HepG2 (cell line): ENCODE results near the gene GZMH. TPM values are rescaled to one million over a fixed set of nuclear protein-coding genes. Genes with fewer than 3 reads are reported as not detected.

ENCODE experiments used
- ATAC-seq: fragments of 200-7000 bp; cut with Tn5 transposase; 3 replicates; pipeline ENCODE4 v1.9.1; 2020; ENCODE audit warnings: mild to moderate bottlenecking, moderate library complexity
- BruUV-seq: library from RNA; stranded (reverse); fragments of 400-500 nt; replicated peaks from 2 replicates; lab custom pipeline; 2021; lab: Mats Ljungman, UMichigan
- CTCF ChIA-PET: fragments of 300-600 bp; formaldehyde crosslinking; extraction: SDS; loops from one replicate; lab custom pipeline; 2021; ENCODE audit warnings: low total read pairs, inconsistent platforms, low intra/inter-chr PET ratio; lab: Yijun Ruan, JAX
- POLR2A ChIA-PET: fragments of 350-600 bp; sonication (Branson Sonifier 250); formaldehyde crosslinking; loops from one replicate; lab custom pipeline; 2020; ENCODE audit warnings: antibody characterized with exemption, inconsistent platforms; lab: Yijun Ruan, JAX
- DNase-seq: peaks from one replicate; pipeline ENCODE4 v3.0.0-alpha.2; 2015; ENCODE audit warnings: low spot score
- FAIRE-seq: peaks from 3 replicates; lab custom pipeline; 2011; peaks lifted over from hg19 to GRCh38; lab: Jason Lieb, UNC
- H2AFZ ChIP-seq: one replicate; pipeline ENCODE4 v1.6.1; 2011; ENCODE audit warnings: low read length, inconsistent platforms
- H3K27ac ChIP-seq: fragments of 300-600 bp; 3 replicates; pipeline ENCODE4 v1.8.0; 2011; ENCODE audit warnings: mixed run types, mild to moderate bottlenecking, mixed read lengths, low read length, inconsistent platforms; ENCODE audit not compliant: insufficient read depth; ENCODE audit errors: extremely low read length
- H3K27me3 ChIP-seq, 2 experiments: fragments of 200-600 bp in 1 of 2; 2 replicates in 1 of 2; 3 replicates in 1 of 2; pipeline versions ENCODE4 v1.6.0 to v1.8.0; 2011; ENCODE audit warnings: low read length in 2 of 2, mild to moderate bottlenecking in 2 of 2, moderate library complexity in 2 of 2, inconsistent platforms in 1 of 2; ENCODE audit not compliant: insufficient read depth in 2 of 2, control insufficient read depth in 1 of 2
- H3K36me3 ChIP-seq, 2 experiments: fragments of 200-600 bp in 1 of 2; replicated peaks in 1 of 2; 2 replicates in 1 of 2; 3 replicates in 1 of 2; pipeline versions ENCODE4 v1.5.1 to v1.8.0; 2011; ENCODE audit warnings: low read length in 2 of 2, inconsistent platforms in 1 of 2; ENCODE audit not compliant: insufficient read depth in 2 of 2, control insufficient read depth in 1 of 2
- H3K4me1 ChIP-seq: 2 replicates; pipeline ENCODE4 v1.5.1; 2012; ENCODE audit warnings: low read length, inconsistent platforms; ENCODE audit not compliant: insufficient read depth
- H3K4me2 ChIP-seq: 2 replicates; pipeline ENCODE4 v1.6.0; 2011; ENCODE audit warnings: low read depth, low read length, inconsistent platforms
- H3K4me3 ChIP-seq, 3 experiments: fragments of 200-600 bp in 1 of 3; sonication (generic), shearing (Covaris generic) in 1 of 3; replicated peaks in 1 of 3; 2 replicates each; pipeline ENCODE4 v1.5.1; 2011 to 2016; ENCODE audit warnings: low read length in 3 of 3, inconsistent platforms in 2 of 3, low read depth in 2 of 3, mild to moderate bottlenecking in 2 of 3, control low read depth in 1 of 3, mixed read lengths in 1 of 3; ENCODE audit not compliant: insufficient read depth in 1 of 3
- H3K79me2 ChIP-seq: one replicate; pipeline ENCODE4 v1.6.1; 2011; ENCODE audit warnings: low read length, inconsistent platforms; ENCODE audit not compliant: insufficient read depth
- H3K9ac ChIP-seq: 2 replicates; pipeline ENCODE4 v1.6.0; 2011; ENCODE audit warnings: mild to moderate bottlenecking, low read depth, low read length, inconsistent platforms; ENCODE audit not compliant: insufficient read depth
- H3K9me3 ChIP-seq: 2 replicates; pipeline ENCODE4 v1.5.1; 2012; ENCODE audit warnings: mild to moderate bottlenecking, low read length
- H4K20me1 ChIP-seq: 2 replicates; pipeline ENCODE4 v1.6.0; 2011; ENCODE audit warnings: inconsistent platforms, mild to moderate bottlenecking, low read length, moderate library complexity; ENCODE audit not compliant: insufficient read depth
- DNMT1 ChIP-seq: sonication (generic); formaldehyde crosslinking; IDR thresholded peaks from 2 replicates; pipeline ENCODE4 v1.5.1; 2020; ENCODE audit warnings: mild to moderate bottlenecking, missing genetic modification reagents
- HNRNPH1 ChIP-seq: fragments of 200-400 bp; formaldehyde crosslinking; optimal IDR thresholded peaks from 2 replicates; pipeline ENCODE3; 2017; ENCODE audit warnings: mild to moderate bottlenecking, low read depth, low read length
- SMAD9 ChIP-seq: sonication (generic); formaldehyde crosslinking; IDR thresholded peaks from 2 replicates; pipeline ENCODE4 v1.5.1; 2020; ENCODE audit warnings: mild to moderate bottlenecking, missing genetic modification reagents
- SMARCC2 ChIP-seq: fragments of 450-650 bp; IDR thresholded peaks from 2 replicates; pipeline ENCODE4 v1.6.1; 2017; ENCODE audit warnings: antibody characterized with exemption, mild to moderate bottlenecking
- ZNF225 ChIP-seq: sonication (generic); formaldehyde crosslinking; IDR thresholded peaks from 2 replicates; pipeline ENCODE4 v1.4.0; 2020; ENCODE audit warnings: mild to moderate bottlenecking, missing genetic modification reagents
- ZNF782 ChIP-seq: sonication (generic); formaldehyde crosslinking; IDR thresholded peaks from 2 replicates; pipeline ENCODE4 v1.4.0; 2020; ENCODE audit warnings: missing genetic modification reagents, mild to moderate bottlenecking, borderline replicate concordance
- WGBS: methylation state at CpG from one replicate; pipeline ENCODE4 v1.1.6; 2017; ENCODE audit warnings: low lambda C conversion rate; 5-methylcytosine and 5-hydroxymethylcytosine counted together
- in situ Hi-C: cut with HindIII; loops from 2 replicates; pipeline ENCODE4 v1.10.0; 2017; ENCODE audit warnings: low pct_unique_long_range_greater_than_20kb; ENCODE audit not compliant: extremely low pct_ligation_motif_present
- intact Hi-C: fragments of 100-400 bp; cut with micrococcal nuclease; formaldehyde crosslinking; loops from one replicate; pipeline ENCODE4 v1.10.0; 2022; ENCODE audit not compliant: unreplicated experiment
- polyA plus RNA-seq, 8 experiments: library from polyadenylated mRNA; depleted of rRNA in 3 of 8; stranded (reverse) in 7 of 8; unstranded in 1 of 8; fragments of >200 nt; fragmentation: Illumina TruSeq in 4 of 8; extraction: Trizol in 4 of 8; gene quantifications; 2 replicates each; pipeline versions ENCODE4 v1.2.1 to v1.2.3, GENCODE V29; 2011 to 2016; ENCODE audit warnings: low read depth in 4 of 8, missing spikeins in 1 of 8, mixed read lengths in 1 of 8; ENCODE audit not compliant: insufficient read depth in 1 of 8
- total RNA-seq, 5 experiments: library from RNA; depleted of rRNA; stranded (reverse); fragments of >200 nt; fragmentation: Illumina TruSeq; extraction: Trizol; gene quantifications; 2 replicates each; pipeline ENCODE4 v1.2.3, GENCODE V29; 2016; ENCODE audit warnings: low read depth in 1 of 5
- TF ChIP-seq, protein P1 (sequence below): sonication (generic); formaldehyde crosslinking; conservative IDR thresholded peaks from 2 replicates; pipeline ENCODE4 v1.8.0; 2022; ENCODE audit warnings: low read depth, missing genetic modification reagents
- TF ChIP-seq, protein P2 (sequence below): IDR thresholded peaks from 2 replicates; pipeline ENCODE4 v1.6.1; 2016
- TF ChIP-seq, protein P3 (sequence below): sonication (generic); formaldehyde crosslinking; IDR thresholded peaks from 2 replicates; pipeline ENCODE4 v1.5.0; 2020; ENCODE audit warnings: missing genetic modification reagents, mild to moderate bottlenecking, borderline replicate concordance
- TF ChIP-seq, protein P4 (sequence below): sonication (generic); formaldehyde crosslinking; IDR thresholded peaks from 2 replicates; pipeline ENCODE4 v1.8.1; 2023; ENCODE audit warnings: missing genetic modification reagents, mild to moderate bottlenecking, borderline replicate concordance
- TF ChIP-seq, protein P5 (sequence below): sonication (generic); formaldehyde crosslinking; IDR thresholded peaks from 2 replicates; pipeline ENCODE4 v1.5.0; 2020; ENCODE audit warnings: mild to moderate bottlenecking, missing genetic modification reagents

GZMH gene
- total and polyA plus RNA-seq, 2 of the 13 experiments (the other 11 are each of a cell fraction or from before 2014, with no cell fraction given) = 0.08 TPM; not detected in 1

DNA sequence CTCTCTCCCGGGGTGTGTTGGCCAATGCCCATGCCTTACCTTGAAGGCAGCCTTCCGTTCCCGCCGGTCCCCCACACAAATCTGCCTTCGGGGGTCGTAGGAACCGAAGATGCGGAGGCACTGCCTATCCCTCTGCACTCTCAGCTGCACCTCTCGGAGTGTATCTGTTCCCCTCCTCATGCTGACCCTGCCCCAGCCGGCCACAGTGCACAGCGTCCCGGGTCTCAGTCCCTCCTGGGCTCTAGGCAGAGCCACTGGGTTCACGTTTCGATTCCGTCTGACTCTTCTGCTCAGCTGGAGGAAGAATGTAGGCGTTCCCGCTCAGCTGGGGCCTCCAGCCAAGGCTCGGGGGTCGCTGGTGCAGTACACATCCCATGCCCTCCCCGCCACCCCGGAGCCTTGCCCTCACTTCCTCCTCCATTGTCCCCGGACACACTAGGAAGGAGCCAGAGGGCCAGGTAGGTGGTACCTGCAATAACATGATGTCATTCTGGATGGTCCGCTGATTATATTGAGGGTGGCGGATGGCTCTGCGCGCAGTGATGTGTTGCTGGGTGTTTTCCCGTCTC is 35.2 kb downstream of the GZMH start (continued):
- TF ChIP-seq, protein P1, sequence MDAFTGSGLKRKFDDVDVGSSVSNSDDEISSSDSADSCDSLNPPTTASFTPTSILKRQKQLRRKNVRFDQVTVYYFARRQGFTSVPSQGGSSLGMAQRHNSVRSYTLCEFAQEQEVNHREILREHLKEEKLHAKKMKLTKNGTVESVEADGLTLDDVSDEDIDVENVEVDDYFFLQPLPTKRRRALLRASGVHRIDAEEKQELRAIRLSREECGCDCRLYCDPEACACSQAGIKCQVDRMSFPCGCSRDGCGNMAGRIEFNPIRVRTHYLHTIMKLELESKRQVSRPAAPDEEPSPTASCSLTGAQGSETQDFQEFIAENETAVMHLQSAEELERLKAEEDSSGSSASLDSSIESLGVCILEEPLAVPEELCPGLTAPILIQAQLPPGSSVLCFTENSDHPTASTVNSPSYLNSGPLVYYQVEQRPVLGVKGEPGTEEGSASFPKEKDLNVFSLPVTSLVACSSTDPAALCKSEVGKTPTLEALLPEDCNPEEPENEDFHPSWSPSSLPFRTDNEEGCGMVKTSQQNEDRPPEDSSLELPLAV (CRISPR knock-in tag) = no peak
- TF ChIP-seq, protein P2, sequence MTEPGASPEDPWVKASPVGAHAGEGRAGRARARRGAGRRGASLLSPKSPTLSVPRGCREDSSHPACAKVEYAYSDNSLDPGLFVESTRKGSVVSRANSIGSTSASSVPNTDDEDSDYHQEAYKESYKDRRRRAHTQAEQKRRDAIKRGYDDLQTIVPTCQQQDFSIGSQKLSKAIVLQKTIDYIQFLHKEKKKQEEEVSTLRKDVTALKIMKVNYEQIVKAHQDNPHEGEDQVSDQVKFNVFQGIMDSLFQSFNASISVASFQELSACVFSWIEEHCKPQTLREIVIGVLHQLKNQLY (CRISPR knock-in tag) = no peak
- TF ChIP-seq, protein P3, sequence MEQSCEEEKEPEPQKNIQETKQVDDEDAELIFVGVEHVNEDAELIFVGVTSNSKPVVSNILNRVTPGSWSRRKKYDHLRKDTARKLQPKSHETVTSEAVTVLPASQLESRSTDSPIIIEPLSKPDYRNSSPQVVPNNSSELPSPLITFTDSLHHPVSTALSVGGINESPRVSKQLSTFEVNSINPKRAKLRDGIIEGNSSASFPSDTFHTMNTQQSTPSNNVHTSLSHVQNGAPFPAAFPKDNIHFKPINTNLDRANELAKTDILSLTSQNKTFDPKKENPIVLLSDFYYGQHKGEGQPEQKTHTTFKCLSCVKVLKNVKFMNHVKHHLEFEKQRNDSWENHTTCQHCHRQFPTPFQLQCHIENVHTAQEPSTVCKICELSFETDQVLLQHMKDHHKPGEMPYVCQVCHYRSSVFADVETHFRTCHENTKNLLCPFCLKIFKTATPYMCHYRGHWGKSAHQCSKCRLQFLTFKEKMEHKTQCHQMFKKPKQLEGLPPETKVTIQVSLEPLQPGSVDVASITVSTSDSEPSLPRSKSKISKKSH (CRISPR knock-in tag) = 0 out of 2 replicates have a peak, but pooled peaks have one; percentile 14
- TF ChIP-seq SMAD9 (CRISPR knock-in tag) (no peak), ZNF225 (0 out of 2 replicates have a peak, but pooled peaks have one; percentile 39), DNMT1 (CRISPR knock-in tag) (0 out of 2 replicates have a peak, but pooled peaks have one; percentile 42), ZNF782 (0 out of 2 replicates have a peak, but pooled peaks have one; percentile 18)

DNA sequence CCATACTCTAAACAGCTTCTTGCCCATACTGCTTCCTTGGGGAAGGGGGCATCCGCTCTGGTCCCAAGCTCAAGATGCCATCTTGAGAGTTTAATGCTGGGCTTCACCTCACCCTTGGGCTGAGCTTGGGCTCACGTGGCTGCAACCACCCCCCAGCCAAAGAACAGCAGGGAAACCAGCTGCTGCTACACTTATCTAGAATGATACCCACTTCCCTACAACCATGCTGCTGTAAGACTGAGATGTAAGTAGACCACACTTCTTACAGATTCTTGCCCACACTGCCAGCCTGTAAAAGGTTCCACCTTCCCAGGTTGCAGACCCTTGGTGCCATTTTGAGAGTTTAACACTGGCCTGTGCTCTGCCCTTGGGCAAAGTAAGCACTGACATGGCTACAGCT is 43.2 kb downstream of the GZMH start:
- Histone ChIP-seq H3K27ac (no peak overlapping the region), H4K20me1 (no peaks in the 10 kb centered on the region), H3K27me3 (no peaks in the 10 kb centered on the region), H3K4me1 (no peaks in the 10 kb centered on the region), H3K79me2 (no peaks in the 10 kb centered on the region), H3K36me3 (no peaks in the 10 kb centered on the region), H3K9ac (no peak overlapping the region), H3K4me2 (no peak overlapping the region), H3K9me3 (no peaks in the 10 kb centered on the region), H3K4me3 (no peak overlapping the region), H2AFZ (no peak overlapping the region)
- peak; percentile 18; the same call in 1 of the 3 replicates for ATAC-seq
- 34% methylated on average over 2 of the region's 2 CpGs for WGBS
- POLR2A ChIA-PET = no interaction called here
- DNase-seq = no peak
- FAIRE-seq = no peak
- TF ChIP-seq, protein P4, sequence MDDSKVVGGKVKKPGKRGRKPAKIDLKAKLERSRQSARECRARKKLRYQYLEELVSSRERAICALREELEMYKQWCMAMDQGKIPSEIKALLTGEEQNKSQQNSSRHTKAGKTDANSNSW (CRISPR knock-in tag) = no peak
- TF ChIP-seq SMARCC2 (no peak), HNRNPH1 (no peak)
- TF ChIP-seq, protein P5, sequence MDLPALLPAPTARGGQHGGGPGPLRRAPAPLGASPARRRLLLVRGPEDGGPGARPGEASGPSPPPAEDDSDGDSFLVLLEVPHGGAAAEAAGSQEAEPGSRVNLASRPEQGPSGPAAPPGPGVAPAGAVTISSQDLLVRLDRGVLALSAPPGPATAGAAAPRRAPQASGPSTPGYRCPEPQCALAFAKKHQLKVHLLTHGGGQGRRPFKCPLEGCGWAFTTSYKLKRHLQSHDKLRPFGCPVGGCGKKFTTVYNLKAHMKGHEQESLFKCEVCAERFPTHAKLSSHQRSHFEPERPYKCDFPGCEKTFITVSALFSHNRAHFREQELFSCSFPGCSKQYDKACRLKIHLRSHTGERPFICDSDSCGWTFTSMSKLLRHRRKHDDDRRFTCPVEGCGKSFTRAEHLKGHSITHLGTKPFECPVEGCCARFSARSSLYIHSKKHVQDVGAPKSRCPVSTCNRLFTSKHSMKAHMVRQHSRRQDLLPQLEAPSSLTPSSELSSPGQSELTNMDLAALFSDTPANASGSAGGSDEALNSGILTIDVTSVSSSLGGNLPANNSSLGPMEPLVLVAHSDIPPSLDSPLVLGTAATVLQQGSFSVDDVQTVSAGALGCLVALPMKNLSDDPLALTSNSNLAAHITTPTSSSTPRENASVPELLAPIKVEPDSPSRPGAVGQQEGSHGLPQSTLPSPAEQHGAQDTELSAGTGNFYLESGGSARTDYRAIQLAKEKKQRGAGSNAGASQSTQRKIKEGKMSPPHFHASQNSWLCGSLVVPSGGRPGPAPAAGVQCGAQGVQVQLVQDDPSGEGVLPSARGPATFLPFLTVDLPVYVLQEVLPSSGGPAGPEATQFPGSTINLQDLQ (CRISPR knock-in tag) = 0 out of 2 replicates have a peak, but pooled peaks have one; percentile 39
- intact Hi-C loops (no loop called here), in situ Hi-C loops (no loop called here)
- CTCF ChIA-PET = no interaction called here
- no TSS peak for BruUV-seq
